HepG2 (cell line): ENCODE results near the gene DSG2. TPM values are rescaled to one million over a fixed set of nuclear protein-coding genes. Genes with fewer than 3 reads are reported as not detected.

Experiments used
- HMG20B ChIP-seq: conservative IDR thresholded peaks from 2 replicates; pipeline ENCODE4 v1.6.1; 2016; ENCODE audit warnings: missing genetic modification reagents, missing compliant biosample characterization
- MIXL1 ChIP-seq: IDR thresholded peaks from 2 replicates; pipeline ENCODE4 v1.6.1; 2016
- NR2F6 ChIP-seq, 2 experiments: IDR thresholded peaks; 2 replicates each; pipeline ENCODE4 v1.6.1; 2016; ENCODE audit warnings: antibody characterized with exemption in 1 of 2, mild to moderate bottlenecking in 1 of 2
- SKI ChIP-seq: fragments of 450-650 bp; IDR thresholded peaks from one replicate; pipeline ENCODE4 v1.6.1; 2018; ENCODE audit warnings: mild to moderate bottlenecking; ENCODE audit not compliant: partially characterized antibody
- SP4 ChIP-seq: sonication (generic); formaldehyde crosslinking; IDR thresholded peaks from 2 replicates; pipeline ENCODE4 v1.8.1; 2023; ENCODE audit warnings: mild to moderate bottlenecking, missing genetic modification reagents
- TEAD3 ChIP-seq: optimal IDR thresholded peaks from 2 replicates; pipeline ENCODE3; 2016; ENCODE audit warnings: borderline replicate concordance
- ZNF552 ChIP-seq: sonication (generic); formaldehyde crosslinking; IDR thresholded peaks from 2 replicates; pipeline ENCODE4 v1.9.0; 2022; ENCODE audit warnings: missing genetic modification reagents, mild to moderate bottlenecking, borderline replicate concordance
- ZSCAN12 ChIP-seq: sonication (generic); formaldehyde crosslinking; IDR thresholded peaks from 2 replicates; pipeline ENCODE4 v1.9.0; 2021; ENCODE audit warnings: mild to moderate bottlenecking, missing genetic modification reagents
- polyA plus RNA-seq, 8 experiments: library from polyadenylated mRNA; depleted of rRNA in 3 of 8; stranded (reverse) in 7 of 8; unstranded in 1 of 8; fragments of >200 nt; fragmentation: Illumina TruSeq in 4 of 8; extraction: Trizol in 4 of 8; gene quantifications; 2 replicates each; pipeline versions ENCODE4 v1.2.1 to v1.2.3, GENCODE V29; 2011 to 2016; ENCODE audit warnings: low read depth in 4 of 8, missing spikeins in 1 of 8, mixed read lengths in 1 of 8; ENCODE audit not compliant: insufficient read depth in 1 of 8
- total RNA-seq, 5 experiments: library from RNA; depleted of rRNA; stranded (reverse); fragments of >200 nt; fragmentation: Illumina TruSeq; extraction: Trizol; gene quantifications; 2 replicates each; pipeline ENCODE4 v1.2.3, GENCODE V29; 2016; ENCODE audit warnings: low read depth in 1 of 5
- TF ChIP-seq, protein P1 (sequence below): sonication (generic); formaldehyde crosslinking; IDR thresholded peaks from 2 replicates; pipeline ENCODE4 v1.4.0; 2020; ENCODE audit warnings: missing genetic modification reagents
- TF ChIP-seq, protein P2 (sequence below): sonication (generic); formaldehyde crosslinking; IDR thresholded peaks from 2 replicates; pipeline ENCODE4 v1.8.0; 2022; ENCODE audit warnings: mild to moderate bottlenecking, missing genetic modification reagents; ENCODE audit not compliant: insufficient replicate concordance
- TF ChIP-seq, protein P3 (sequence below): sonication (generic); formaldehyde crosslinking; IDR thresholded peaks from 2 replicates; pipeline ENCODE4 v1.5.1; 2020; ENCODE audit warnings: mild to moderate bottlenecking, missing genetic modification reagents, borderline replicate concordance
- TF ChIP-seq, protein P4 (sequence below): sonication (generic); formaldehyde crosslinking; IDR thresholded peaks from 2 replicates; pipeline ENCODE4 v1.5.0; 2020; ENCODE audit warnings: mild to moderate bottlenecking, missing genetic modification reagents, borderline replicate concordance

DSG2 gene
- total and polyA plus RNA-seq, 2 of the 13 experiments (the other 11 are each of a cell fraction or from before 2014, with no cell fraction given), result 23.3 to 66.7 TPM

DNA sequence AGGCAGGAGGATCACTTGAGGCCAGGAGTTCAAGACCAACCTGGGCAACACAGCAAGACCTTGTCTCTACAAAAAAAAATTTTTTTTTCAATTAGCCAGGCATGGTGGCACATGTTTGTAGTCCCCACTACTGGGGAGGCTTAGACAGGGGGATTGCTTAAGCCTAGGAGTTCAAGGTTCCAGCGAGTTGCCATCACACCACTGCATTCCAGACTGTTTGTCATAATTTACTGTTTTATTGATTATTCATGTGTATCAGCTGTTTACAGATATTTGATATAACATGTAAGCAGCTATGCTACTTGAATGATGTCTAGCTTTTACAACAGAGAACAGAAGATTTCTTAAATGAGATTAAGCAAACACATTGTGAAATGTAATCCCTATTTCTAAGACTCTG, 35.3 kb downstream of the DSG2 start (continued):
- TF ChIP-seq, protein P1, sequence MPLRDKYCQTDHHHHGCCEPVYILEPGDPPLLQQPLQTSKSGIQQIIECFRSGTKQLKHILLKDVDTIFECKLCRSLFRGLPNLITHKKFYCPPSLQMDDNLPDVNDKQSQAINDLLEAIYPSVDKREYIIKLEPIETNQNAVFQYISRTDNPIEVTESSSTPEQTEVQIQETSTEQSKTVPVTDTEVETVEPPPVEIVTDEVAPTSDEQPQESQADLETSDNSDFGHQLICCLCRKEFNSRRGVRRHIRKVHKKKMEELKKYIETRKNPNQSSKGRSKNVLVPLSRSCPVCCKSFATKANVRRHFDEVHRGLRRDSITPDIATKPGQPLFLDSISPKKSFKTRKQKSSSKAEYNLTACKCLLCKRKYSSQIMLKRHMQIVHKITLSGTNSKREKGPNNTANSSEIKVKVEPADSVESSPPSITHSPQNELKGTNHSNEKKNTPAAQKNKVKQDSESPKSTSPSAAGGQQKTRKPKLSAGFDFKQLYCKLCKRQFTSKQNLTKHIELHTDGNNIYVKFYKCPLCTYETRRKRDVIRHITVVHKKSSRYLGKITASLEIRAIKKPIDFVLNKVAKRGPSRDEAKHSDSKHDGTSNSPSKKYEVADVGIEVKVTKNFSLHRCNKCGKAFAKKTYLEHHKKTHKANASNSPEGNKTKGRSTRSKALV (CRISPR knock-in tag), result no peak
- TF ChIP-seq NR2F6 (IDR thresholded peaks at IDR 0.05) (no peak), NR2F6 (CRISPR knock-in tag; IDR thresholded peaks at IDR 0.05) (no peak), TEAD3 (CRISPR knock-in tag) (peak; percentile 32), MIXL1 (peak; percentile 20; the same call in 1 of the 2 replicates), SKI (peak; percentile 42), SP4 (CRISPR knock-in tag) (no peak), ZSCAN12 (CRISPR knock-in tag) (no peak), HMG20B (CRISPR knock-in tag) (no peak), ZNF552 (CRISPR knock-in tag) (no peak)
- TF ChIP-seq, protein P2, sequence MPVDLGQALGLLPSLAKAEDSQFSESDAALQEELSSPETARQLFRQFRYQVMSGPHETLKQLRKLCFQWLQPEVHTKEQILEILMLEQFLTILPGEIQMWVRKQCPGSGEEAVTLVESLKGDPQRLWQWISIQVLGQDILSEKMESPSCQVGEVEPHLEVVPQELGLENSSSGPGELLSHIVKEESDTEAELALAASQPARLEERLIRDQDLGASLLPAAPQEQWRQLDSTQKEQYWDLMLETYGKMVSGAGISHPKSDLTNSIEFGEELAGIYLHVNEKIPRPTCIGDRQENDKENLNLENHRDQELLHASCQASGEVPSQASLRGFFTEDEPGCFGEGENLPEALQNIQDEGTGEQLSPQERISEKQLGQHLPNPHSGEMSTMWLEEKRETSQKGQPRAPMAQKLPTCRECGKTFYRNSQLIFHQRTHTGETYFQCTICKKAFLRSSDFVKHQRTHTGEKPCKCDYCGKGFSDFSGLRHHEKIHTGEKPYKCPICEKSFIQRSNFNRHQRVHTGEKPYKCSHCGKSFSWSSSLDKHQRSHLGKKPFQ (CRISPR knock-in tag), result no peak
- TF ChIP-seq, protein P3, sequence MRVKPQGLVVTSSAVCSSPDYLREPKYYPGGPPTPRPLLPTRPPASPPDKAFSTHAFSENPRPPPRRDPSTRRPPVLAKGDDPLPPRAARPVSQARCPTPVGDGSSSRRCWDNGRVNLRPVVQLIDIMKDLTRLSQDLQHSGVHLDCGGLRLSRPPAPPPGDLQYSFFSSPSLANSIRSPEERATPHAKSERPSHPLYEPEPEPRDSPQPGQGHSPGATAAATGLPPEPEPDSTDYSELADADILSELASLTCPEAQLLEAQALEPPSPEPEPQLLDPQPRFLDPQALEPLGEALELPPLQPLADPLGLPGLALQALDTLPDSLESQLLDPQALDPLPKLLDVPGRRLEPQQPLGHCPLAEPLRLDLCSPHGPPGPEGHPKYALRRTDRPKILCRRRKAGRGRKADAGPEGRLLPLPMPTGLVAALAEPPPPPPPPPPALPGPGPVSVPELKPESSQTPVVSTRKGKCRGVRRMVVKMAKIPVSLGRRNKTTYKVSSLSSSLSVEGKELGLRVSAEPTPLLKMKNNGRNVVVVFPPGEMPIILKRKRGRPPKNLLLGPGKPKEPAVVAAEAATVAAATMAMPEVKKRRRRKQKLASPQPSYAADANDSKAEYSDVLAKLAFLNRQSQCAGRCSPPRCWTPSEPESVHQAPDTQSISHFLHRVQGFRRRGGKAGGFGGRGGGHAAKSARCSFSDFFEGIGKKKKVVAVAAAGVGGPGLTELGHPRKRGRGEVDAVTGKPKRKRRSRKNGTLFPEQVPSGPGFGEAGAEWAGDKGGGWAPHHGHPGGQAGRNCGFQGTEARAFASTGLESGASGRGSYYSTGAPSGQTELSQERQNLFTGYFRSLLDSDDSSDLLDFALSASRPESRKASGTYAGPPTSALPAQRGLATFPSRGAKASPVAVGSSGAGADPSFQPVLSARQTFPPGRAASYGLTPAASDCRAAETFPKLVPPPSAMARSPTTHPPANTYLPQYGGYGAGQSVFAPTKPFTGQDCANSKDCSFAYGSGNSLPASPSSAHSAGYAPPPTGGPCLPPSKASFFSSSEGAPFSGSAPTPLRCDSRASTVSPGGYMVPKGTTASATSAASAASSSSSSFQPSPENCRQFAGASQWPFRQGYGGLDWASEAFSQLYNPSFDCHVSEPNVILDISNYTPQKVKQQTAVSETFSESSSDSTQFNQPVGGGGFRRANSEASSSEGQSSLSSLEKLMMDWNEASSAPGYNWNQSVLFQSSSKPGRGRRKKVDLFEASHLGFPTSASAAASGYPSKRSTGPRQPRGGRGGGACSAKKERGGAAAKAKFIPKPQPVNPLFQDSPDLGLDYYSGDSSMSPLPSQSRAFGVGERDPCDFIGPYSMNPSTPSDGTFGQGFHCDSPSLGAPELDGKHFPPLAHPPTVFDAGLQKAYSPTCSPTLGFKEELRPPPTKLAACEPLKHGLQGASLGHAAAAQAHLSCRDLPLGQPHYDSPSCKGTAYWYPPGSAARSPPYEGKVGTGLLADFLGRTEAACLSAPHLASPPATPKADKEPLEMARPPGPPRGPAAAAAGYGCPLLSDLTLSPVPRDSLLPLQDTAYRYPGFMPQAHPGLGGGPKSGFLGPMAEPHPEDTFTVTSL (CRISPR knock-in tag), result no peak
- TF ChIP-seq, protein P4, sequence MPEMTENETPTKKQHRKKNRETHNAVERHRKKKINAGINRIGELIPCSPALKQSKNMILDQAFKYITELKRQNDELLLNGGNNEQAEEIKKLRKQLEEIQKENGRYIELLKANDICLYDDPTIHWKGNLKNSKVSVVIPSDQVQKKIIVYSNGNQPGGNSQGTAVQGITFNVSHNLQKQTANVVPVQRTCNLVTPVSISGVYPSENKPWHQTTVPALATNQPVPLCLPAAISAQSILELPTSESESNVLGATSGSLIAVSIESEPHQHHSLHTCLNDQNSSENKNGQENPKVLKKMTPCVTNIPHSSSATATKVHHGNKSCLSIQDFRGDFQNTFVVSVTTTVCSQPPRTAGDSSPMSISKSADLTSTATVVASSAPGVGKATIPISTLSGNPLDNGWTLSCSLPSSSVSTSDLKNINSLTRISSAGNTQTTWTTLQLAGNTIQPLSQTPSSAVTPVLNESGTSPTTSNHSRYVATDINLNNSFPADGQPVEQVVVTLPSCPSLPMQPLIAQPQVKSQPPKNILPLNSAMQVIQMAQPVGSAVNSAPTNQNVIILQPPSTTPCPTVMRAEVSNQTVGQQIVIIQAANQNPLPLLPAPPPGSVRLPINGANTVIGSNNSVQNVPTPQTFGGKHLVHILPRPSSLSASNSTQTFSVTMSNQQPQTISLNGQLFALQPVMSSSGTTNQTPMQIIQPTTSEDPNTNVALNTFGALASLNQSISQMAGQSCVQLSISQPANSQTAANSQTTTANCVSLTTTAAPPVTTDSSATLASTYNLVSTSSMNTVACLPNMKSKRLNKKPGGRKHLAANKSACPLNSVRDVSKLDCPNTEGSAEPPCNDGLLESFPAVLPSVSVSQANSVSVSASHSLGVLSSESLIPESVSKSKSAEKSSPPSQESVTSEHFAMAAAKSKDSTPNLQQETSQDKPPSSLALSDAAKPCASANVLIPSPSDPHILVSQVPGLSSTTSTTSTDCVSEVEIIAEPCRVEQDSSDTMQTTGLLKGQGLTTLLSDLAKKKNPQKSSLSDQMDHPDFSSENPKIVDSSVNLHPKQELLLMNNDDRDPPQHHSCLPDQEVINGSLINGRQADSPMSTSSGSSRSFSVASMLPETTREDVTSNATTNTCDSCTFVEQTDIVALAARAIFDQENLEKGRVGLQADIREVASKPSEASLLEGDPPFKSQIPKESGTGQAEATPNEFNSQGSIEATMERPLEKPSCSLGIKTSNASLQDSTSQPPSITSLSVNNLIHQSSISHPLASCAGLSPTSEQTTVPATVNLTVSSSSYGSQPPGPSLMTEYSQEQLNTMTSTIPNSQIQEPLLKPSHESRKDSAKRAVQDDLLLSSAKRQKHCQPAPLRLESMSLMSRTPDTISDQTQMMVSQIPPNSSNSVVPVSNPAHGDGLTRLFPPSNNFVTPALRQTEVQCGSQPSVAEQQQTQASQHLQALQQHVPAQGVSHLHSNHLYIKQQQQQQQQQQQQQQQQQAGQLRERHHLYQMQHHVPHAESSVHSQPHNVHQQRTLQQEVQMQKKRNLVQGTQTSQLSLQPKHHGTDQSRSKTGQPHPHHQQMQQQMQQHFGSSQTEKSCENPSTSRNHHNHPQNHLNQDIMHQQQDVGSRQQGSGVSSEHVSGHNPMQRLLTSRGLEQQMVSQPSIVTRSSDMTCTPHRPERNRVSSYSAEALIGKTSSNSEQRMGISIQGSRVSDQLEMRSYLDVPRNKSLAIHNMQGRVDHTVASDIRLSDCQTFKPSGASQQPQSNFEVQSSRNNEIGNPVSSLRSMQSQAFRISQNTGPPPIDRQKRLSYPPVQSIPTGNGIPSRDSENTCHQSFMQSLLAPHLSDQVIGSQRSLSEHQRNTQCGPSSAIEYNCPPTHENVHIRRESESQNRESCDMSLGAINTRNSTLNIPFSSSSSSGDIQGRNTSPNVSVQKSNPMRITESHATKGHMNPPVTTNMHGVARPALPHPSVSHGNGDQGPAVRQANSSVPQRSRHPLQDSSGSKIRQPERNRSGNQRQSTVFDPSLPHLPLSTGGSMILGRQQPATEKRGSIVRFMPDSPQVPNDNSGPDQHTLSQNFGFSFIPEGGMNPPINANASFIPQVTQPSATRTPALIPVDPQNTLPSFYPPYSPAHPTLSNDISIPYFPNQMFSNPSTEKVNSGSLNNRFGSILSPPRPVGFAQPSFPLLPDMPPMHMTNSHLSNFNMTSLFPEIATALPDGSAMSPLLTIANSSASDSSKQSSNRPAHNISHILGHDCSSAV (CRISPR knock-in tag), result no peak
